Testis (tissue), 2 donors: ENCODE data around the gene CDS1.

Experiments used
- POLR2A ChIP-seq: fragments of 450-650 bp; IDR thresholded peaks from one replicate; pipeline ENCODE4 v1.6.1; 2017; ENCODE audit warnings: antibody characterized with exemption, mild to moderate bottlenecking, moderate library complexity
- TF ChIP-seq, protein P1 (sequence below), 3 experiments: fragments of 450-650 bp in 2 of 3; fragments of 200-600 bp in 1 of 3; sonication (generic) in 1 of 3; IDR thresholded peaks; one replicate each; pipeline ENCODE4 v1.5.1; 2016 to 2019; ENCODE audit warnings: antibody characterized with exemption in 3 of 3, mild to moderate bottlenecking in 2 of 3, moderate library complexity in 1 of 3

DNA sequence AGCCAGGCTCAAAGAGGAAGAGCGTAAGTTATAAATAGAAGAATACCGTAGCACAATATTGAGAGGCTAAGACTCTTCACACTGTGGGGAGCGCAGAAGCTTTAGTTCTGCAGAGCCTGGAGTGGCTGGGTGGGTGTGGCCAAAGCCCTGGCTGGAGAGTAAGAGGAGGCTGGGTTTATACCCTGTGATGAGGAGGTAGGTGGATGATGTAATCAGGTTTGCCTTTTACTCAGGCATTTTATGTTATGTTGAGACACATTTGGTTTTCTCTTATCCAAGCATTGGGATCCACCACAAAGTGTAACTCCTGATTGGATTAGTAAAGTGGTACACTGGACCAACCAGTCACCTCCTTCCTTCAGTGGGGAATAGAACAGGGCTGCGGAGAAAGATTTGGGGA is 13.9 kb downstream of the CDS1 start:
- TF ChIP-seq POLR2A = no peak
- TF ChIP-seq, protein P1, sequence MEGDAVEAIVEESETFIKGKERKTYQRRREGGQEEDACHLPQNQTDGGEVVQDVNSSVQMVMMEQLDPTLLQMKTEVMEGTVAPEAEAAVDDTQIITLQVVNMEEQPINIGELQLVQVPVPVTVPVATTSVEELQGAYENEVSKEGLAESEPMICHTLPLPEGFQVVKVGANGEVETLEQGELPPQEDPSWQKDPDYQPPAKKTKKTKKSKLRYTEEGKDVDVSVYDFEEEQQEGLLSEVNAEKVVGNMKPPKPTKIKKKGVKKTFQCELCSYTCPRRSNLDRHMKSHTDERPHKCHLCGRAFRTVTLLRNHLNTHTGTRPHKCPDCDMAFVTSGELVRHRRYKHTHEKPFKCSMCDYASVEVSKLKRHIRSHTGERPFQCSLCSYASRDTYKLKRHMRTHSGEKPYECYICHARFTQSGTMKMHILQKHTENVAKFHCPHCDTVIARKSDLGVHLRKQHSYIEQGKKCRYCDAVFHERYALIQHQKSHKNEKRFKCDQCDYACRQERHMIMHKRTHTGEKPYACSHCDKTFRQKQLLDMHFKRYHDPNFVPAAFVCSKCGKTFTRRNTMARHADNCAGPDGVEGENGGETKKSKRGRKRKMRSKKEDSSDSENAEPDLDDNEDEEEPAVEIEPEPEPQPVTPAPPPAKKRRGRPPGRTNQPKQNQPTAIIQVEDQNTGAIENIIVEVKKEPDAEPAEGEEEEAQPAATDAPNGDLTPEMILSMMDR (IDR thresholded peaks at IDR 0.05) = no peak
